ENCODE measurements around the gene BEST3.
"Not testable (repeated sequence)": the region's sequence is repeated elsewhere in the genome, so short reads cannot be mapped to it uniquely, and the experiment has no call there.

The BEST3 gene

GRCh38 chr12:69616025-69616424, 83.1 kb downstream of the BEST3 start:
- no peak for DNase-seq (ENCODE audit: extremely low read depth, low read depth)

GRCh38 chr12:69613351-69613750, 85.8 kb downstream of the BEST3 start:
- no peak overlapping the region for H3K4me3 ChIP-seq (replicated peaks; ENCODE audit: low read depth, low read length)
- TF ChIP-seq CTCF (IDR thresholded peaks at IDR 0.05; ENCODE audit: low read depth, low read length, missing control alignments) = no peak
- no peak for DNase-seq (ENCODE audit: extremely low read depth, low read depth)

More at GRCh38 chr12:69616025-69616424, 83.1 kb downstream of the BEST3 start:
- no peak overlapping the region for H3K4me3 ChIP-seq (replicated peaks; ENCODE audit: low read depth, low read length)
- no peak for TF ChIP-seq CTCF (IDR thresholded peaks at IDR 0.05; ENCODE audit: low read depth, low read length, missing control alignments)

GRCh38 chr12:69610729-69611128, 88.4 kb downstream of the BEST3 start, which contains the start of gene LRRC10:
Gene LRRC10 (minus strand): TSS chr12:69610907. CDS start chr12:69610838, 69 bp downstream.
- H3K4me3 ChIP-seq (replicated peaks; ENCODE audit: low read depth, low read length) = no peak within 1 kb of the TSS
- no peak for TF ChIP-seq CTCF (IDR thresholded peaks at IDR 0.05; ENCODE audit: low read depth, low read length, missing control alignments)
- DNase-seq (ENCODE audit: extremely low read depth, low read depth) = no peak

DNA sequence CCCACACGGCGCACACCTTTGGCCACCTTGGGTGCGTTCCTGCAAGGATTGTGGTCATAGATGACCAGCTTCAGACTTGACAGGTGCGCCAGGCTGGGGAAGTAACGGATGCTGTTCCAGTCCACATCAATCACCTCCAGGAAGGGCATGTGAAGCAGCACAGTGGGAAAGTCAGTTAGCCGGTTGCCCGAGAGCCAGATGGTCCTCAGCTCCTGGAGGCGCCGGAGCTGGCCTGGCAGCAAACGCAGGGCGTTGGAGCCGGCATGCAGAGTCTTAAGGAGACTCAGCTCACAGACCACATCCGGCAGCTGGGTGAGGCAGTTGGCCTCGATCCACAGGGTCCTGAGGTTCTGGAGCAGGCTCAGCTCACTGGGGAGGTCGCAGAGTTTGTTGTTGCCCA, 89.0 kb downstream of the BEST3 start:
- no peak for DNase-seq (ENCODE audit: extremely low read depth, low read depth)
- H3K4me3 ChIP-seq (replicated peaks; ENCODE audit: low read depth, low read length) = no peak overlapping the region
- no peak for TF ChIP-seq CTCF (IDR thresholded peaks at IDR 0.05; ENCODE audit: low read depth, low read length, missing control alignments)

DNA sequence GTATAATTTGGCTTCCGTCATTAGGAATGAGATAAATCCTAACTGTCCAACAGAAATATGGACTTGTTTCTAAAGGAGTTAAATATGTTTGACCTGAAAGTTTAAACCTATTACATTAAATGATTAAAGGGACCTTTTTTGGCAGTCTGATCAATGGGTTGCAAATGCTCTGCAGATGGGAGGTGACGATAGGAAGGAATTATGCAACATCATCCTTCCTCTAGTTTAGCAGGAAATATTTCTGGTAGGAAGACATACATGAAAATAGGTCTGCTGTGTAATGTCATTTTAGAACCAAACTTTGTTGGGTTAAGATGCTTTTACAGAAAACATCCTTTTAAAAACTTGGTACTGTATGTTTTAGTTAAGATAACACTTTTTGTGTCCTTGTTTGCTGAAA, 91.0 kb downstream of the BEST3 start:
- TF ChIP-seq CTCF (IDR thresholded peaks at IDR 0.05; ENCODE audit: low read depth, low read length, missing control alignments) = no peak
- no peak overlapping the region for H3K4me3 ChIP-seq (replicated peaks; ENCODE audit: low read depth, low read length)
- DNase-seq (ENCODE audit: extremely low read depth, low read depth) = no peak

DNA sequence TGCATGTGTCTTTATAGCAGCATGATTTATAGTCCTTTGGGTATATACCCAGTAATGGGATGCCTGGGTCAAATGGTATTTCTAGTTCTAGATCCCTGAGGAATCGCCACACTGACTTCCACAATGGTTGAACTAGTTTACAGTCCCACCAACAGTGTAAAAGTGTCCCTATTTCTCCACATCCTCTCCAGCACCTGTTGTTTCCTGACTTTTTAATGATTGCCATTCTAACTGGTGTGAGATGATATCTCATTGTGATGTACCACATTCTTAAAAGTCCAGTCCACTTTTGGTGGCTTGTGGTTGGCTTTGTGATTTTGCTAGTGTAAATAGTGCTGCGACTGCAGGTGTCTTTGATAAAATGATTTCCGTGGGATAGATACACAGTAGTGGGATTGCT, 94.8 kb downstream of the BEST3 start:
- not testable (repeated sequence) for H3K4me3 ChIP-seq (replicated peaks; ENCODE audit: low read depth, low read length); DNase-seq (ENCODE audit: extremely low read depth, low read depth)
